ENCODE results near the gene PARD3.

DNA sequence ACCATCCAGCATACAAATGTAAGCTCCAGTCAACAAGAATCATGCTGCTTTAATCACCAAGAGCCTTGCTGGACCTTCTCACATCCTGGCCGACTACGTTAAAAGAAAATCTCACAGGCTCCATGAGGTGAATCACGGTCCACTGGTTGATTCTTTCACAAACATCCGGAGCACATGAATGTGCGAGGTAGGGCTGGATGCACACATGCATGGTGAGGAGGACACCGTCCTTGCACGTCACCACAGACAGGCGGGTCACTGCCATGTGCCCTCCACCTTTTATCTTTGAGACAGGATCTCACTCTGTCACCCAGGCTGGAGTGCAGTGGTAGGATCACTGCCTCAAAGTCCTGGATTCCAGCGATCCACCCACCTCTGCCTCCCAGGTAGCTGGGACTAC lies 265.1 kb downstream of the PARD3 start:
- TF ChIP-seq, protein P1, sequence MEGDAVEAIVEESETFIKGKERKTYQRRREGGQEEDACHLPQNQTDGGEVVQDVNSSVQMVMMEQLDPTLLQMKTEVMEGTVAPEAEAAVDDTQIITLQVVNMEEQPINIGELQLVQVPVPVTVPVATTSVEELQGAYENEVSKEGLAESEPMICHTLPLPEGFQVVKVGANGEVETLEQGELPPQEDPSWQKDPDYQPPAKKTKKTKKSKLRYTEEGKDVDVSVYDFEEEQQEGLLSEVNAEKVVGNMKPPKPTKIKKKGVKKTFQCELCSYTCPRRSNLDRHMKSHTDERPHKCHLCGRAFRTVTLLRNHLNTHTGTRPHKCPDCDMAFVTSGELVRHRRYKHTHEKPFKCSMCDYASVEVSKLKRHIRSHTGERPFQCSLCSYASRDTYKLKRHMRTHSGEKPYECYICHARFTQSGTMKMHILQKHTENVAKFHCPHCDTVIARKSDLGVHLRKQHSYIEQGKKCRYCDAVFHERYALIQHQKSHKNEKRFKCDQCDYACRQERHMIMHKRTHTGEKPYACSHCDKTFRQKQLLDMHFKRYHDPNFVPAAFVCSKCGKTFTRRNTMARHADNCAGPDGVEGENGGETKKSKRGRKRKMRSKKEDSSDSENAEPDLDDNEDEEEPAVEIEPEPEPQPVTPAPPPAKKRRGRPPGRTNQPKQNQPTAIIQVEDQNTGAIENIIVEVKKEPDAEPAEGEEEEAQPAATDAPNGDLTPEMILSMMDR (IDR thresholded peaks at IDR 0.05): no peak
- TF ChIP-seq EZH2phosphoT487 (IDR thresholded peaks at IDR 0.05) (no peak), EZH2 (IDR thresholded peaks at IDR 0.05) (no peak)

All from neural progenitor cell (in vitro differentiated cells).